ENCODE results near the gene APOBEC3G. TPM values are rescaled to one million over a fixed set of nuclear protein-coding genes. Genes with fewer than 3 reads are reported as not detected.

APOBEC3G gene
- polyA plus RNA-seq, 1 of the 3 experiments (the other 2 are of a cell fraction) = not detected

DNA sequence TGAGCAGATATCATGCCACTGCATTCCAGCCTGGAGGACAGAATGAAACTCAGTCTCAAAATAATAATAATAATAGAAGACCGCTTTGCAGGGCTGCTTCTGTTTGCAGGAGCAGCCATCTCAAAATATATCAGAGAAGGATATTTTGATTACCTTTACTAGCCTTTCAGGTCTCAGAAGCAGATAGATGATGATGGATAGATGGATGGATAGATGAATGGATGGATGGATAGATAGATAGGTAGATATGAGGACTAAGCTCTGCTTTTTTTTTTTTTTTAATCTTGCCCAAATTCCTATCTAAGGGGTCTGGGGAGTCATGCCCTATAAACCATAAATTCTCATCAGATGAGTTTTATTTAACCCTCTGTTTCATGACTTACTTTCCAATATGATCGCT, 38.5 kb downstream of the APOBEC3G start:
- no peaks in the 10 kb centered on the region for H3K27me3 ChIP-seq (ENCODE audit: insufficient read depth)
- no peak for DNase-seq
- H3K9me3 ChIP-seq = no peaks in the 10 kb centered on the region
- no peaks in the 10 kb centered on the region for H3K79me2 ChIP-seq (ENCODE audit: insufficient read depth)
- H3K9ac ChIP-seq = no peak overlapping the region
- no peak overlapping the region for H3K4me2 ChIP-seq
- H3F3A ChIP-seq (replicated peaks; ENCODE audit: insufficient read depth) = no peaks in the 10 kb centered on the region
- 100% methylated on average over 2 of the region's 2 CpGs for WGBS (ENCODE audit: low lambda C conversion rate)
- ChIA-PET POLR2A (no interaction called here), CTCF (interaction anchor here (1.3 kb wide), 1 partner anchor 246 kb away, joined by 8 read pairs; no protein-coding TSS in a partner anchor)
- H4K20me1 ChIP-seq (ENCODE audit: insufficient read depth) = no peaks in the 10 kb centered on the region
- H3K36me3 ChIP-seq (replicated peaks in 1 of 2; ENCODE audit: control insufficient read depth in 1 of 2, insufficient read depth in 2 of 2, low read length in 1 of 2) = no peaks in the 10 kb centered on the region
- no peak overlapping the region for H2AFZ ChIP-seq (ENCODE audit: low read depth)
- no peaks in the 10 kb centered on the region for H3K9me2 ChIP-seq
- H3K4me1 ChIP-seq (ENCODE audit: control insufficient read depth in 1 of 2, insufficient read depth in 2 of 2, low read depth in 1 of 2, low read length in 1 of 2) = peaks cover 0 to 5% of the 10 kb centered on the region in 2 experiments; a peak in 1 of 4 replicates
- no peak overlapping the region for H3K27ac ChIP-seq (ENCODE audit: low read depth in 2 of 2, low read length in 1 of 2)
- TF ChIP-seq EZH2phosphoT487 (IDR thresholded peaks at IDR 0.05; ENCODE audit: borderline replicate concordance, low read depth) = no peak
- TF ChIP-seq MXI1 (IDR thresholded peaks at IDR 0.05; ENCODE audit: low read depth, low read length) = no peak
- no peak for TF ChIP-seq REST (IDR thresholded peaks at IDR 0.05; ENCODE audit: low read depth, low read length)
- TF ChIP-seq SIN3A (IDR thresholded peaks at IDR 0.05; ENCODE audit: borderline replicate concordance, low read depth, low read length) = no peak
- no peak for TF ChIP-seq NFIC (IDR thresholded peaks at IDR 0.05; ENCODE audit: borderline replicate concordance)
- TF ChIP-seq IRF3 (IDR thresholded peaks at IDR 0.05; ENCODE audit: low read depth, low read length) = no peak
- no peak for TF ChIP-seq ELF1 (IDR thresholded peaks at IDR 0.05)
- no peak for TF ChIP-seq USF2 (IDR thresholded peaks at IDR 0.05; ENCODE audit: borderline replicate concordance, low read depth, low read length)
- no peak for TF ChIP-seq RAD21 (IDR thresholded peaks at IDR 0.05; ENCODE audit: low read length)
- no peak for TF ChIP-seq TEAD4 (IDR thresholded peaks at IDR 0.05; ENCODE audit: borderline replicate concordance, insufficient read depth)
- H3K4me3 ChIP-seq (ENCODE audit: low read depth in 2 of 2, low read length in 1 of 2) = no peak overlapping the region

All from SK-N-SH (cell line).